Measurements from ENCODE around the gene MTR.

DNA sequence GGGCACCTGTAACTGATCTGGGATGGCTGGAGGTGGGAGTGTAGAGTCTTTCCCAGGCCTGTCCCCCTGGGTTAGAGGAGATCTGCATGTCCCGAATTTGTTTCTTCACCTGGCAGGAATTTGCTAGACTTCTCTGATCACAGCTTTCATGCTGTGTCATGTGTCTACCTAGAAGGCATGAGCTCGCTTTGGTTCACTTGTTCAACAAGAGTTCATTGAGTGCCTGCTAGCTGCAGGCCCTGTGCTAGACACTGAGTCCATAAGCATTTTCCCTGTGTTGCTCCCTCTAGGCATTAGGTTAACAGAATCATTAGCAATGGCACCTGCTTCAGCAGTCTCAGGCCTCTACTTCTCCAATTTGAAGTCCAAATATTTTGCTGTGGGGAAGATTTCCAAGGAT lies 101.6 kb downstream of the MTR start:
- no peak for TF ChIP-seq CTCF (IDR thresholded peaks at IDR 0.05; ENCODE audit: insufficient read depth, low read depth, low read length)
- no peak for TF ChIP-seq EZH2 (IDR thresholded peaks at IDR 0.05; ENCODE audit: insufficient read depth, low read length)
